NCI-H1436 treated with DMSO at 0.1 percent for 48 hours (cell line): ENCODE results near the gene RAPGEF1.

ENCODE experiments used
- DNase-seq: peaks from one replicate; lab custom pipeline; 2025; lab: John Stamatoyannopoulos, UW

Gene RAPGEF1

GRCh38 chr9:131529597-131530545 is 210.0 kb downstream of the RAPGEF1 start:
- no peak for DNase-seq

GRCh38 chr9:131528886-131529505 is 210.9 kb downstream of the RAPGEF1 start:
- DNase-seq: no peak

- no peak for DNase-seq
Measured at GRCh38 chr9:131528186-131528585, 211.7 kb downstream of the RAPGEF1 start.
